ENCODE results near the gene MPHOSPH9. TPM values are rescaled to one million over a fixed set of nuclear protein-coding genes. Genes with fewer than 3 reads are reported as not detected.

The MPHOSPH9 gene
- polyA plus RNA-seq, 1 donor (not counting 4 experiments of a cell fraction or from before 2014, with no cell fraction given) = 10.7 TPM

- no peak for DNase-seq (ENCODE audit: low read depth, low spot score)
- H3K27ac ChIP-seq (ENCODE audit: control insufficient read depth, insufficient read depth, low read length) = no peak overlapping the region
- no peak overlapping the region for H2AFZ ChIP-seq (ENCODE audit: control insufficient read depth, low read length)
- no peaks in the 10 kb centered on the region for H3K36me3 ChIP-seq (ENCODE audit: control insufficient read depth in 2 of 2, extremely low read depth in 1 of 2, insufficient read depth in 2 of 2, low read length in 2 of 2)
- TF ChIP-seq CTCF (optimal IDR thresholded peaks at IDR 0.05 in 1 of 3, IDR thresholded peaks at IDR 0.05 in 1 of 3, conservative IDR thresholded peaks at IDR 0.05 in 1 of 3; ENCODE audit: extremely low read depth in 1 of 3, insufficient read depth in 2 of 3, low read length in 3 of 3) (no peak), EZH2 (IDR thresholded peaks at IDR 0.05; ENCODE audit: low read length) (no peak)
- H3K9ac ChIP-seq (ENCODE audit: control insufficient read depth, extremely low read depth, insufficient read depth, low read length) = no peak overlapping the region
- no peak overlapping the region for H3K4me2 ChIP-seq (ENCODE audit: control insufficient read depth, extremely low read depth, insufficient read depth, low read depth, low read length)
- dilution Hi-C loops (cut with MboI; ENCODE audit: extremely low pct_ligation_motif_present, low sequenced_read_pairs) = no loop called here
- H3K79me2 ChIP-seq (ENCODE audit: control insufficient read depth, insufficient read depth, low read length) = no peaks in the 10 kb centered on the region
- FAIRE-seq = no peak
- no peaks in the 10 kb centered on the region for H4K20me1 ChIP-seq (ENCODE audit: control insufficient read depth, extremely low read depth, insufficient read depth, low read length)
- H3K4me1 ChIP-seq (ENCODE audit: control insufficient read depth, extremely low read depth, insufficient read depth, low read length) = no peaks in the 10 kb centered on the region
- H3K4me3 ChIP-seq (ENCODE audit: control insufficient read depth in 2 of 3, extremely low read depth in 1 of 3, insufficient read depth in 2 of 3, low read depth in 1 of 3, low read length in 3 of 3) = no peak overlapping the region
- H3K27me3 ChIP-seq (ENCODE audit: control insufficient read depth, extremely low read depth, insufficient read depth, low read length) = no peaks in the 10 kb centered on the region
- no peaks in the 10 kb centered on the region for H3K9me3 ChIP-seq (ENCODE audit: control insufficient read depth, low read depth, low read length)
- no peaks in the 10 kb centered on the region for H3K9me1 ChIP-seq (ENCODE audit: control insufficient read depth, extremely low read depth, insufficient read depth, low read length)
Measured at GRCh38 chr12:123280971-123281370, 48.0 kb upstream of the MPHOSPH9 start.

GRCh38 chr12:123278101-123278627, 45.2 kb upstream of the MPHOSPH9 start:
- no peak overlapping the region for H3K4me2 ChIP-seq (ENCODE audit: control insufficient read depth, extremely low read depth, insufficient read depth, low read depth, low read length)
- H3K4me1 ChIP-seq (ENCODE audit: control insufficient read depth, extremely low read depth, insufficient read depth, low read length) = no peaks in the 10 kb centered on the region
- no peak for FAIRE-seq
- no peaks in the 10 kb centered on the region for H3K36me3 ChIP-seq (ENCODE audit: control insufficient read depth in 2 of 2, extremely low read depth in 1 of 2, insufficient read depth in 2 of 2, low read length in 2 of 2)
- H3K9me3 ChIP-seq (ENCODE audit: control insufficient read depth, low read depth, low read length) = no peaks in the 10 kb centered on the region
- H3K9me1 ChIP-seq (ENCODE audit: control insufficient read depth, extremely low read depth, insufficient read depth, low read length) = no peaks in the 10 kb centered on the region
- no peak for DNase-seq (ENCODE audit: low read depth, low spot score)
- no peaks in the 10 kb centered on the region for H3K79me2 ChIP-seq (ENCODE audit: control insufficient read depth, insufficient read depth, low read length)
- H3K4me3 ChIP-seq (ENCODE audit: control insufficient read depth in 2 of 3, extremely low read depth in 1 of 3, insufficient read depth in 2 of 3, low read depth in 1 of 3, low read length in 3 of 3) = no peak overlapping the region
- TF ChIP-seq EZH2 (IDR thresholded peaks at IDR 0.05; ENCODE audit: low read length) (no peak), CTCF (optimal IDR thresholded peaks at IDR 0.05 in 1 of 3, IDR thresholded peaks at IDR 0.05 in 1 of 3, conservative IDR thresholded peaks at IDR 0.05 in 1 of 3; ENCODE audit: extremely low read depth in 1 of 3, insufficient read depth in 2 of 3, low read length in 3 of 3) (no peak)
- no peak overlapping the region for H2AFZ ChIP-seq (ENCODE audit: control insufficient read depth, low read length)
- dilution Hi-C loops (cut with MboI; ENCODE audit: extremely low pct_ligation_motif_present, low sequenced_read_pairs) = no loop called here
- no peaks in the 10 kb centered on the region for H3K27me3 ChIP-seq (ENCODE audit: control insufficient read depth, extremely low read depth, insufficient read depth, low read length)
- no peaks in the 10 kb centered on the region for H4K20me1 ChIP-seq (ENCODE audit: control insufficient read depth, extremely low read depth, insufficient read depth, low read length)
- H3K9ac ChIP-seq (ENCODE audit: control insufficient read depth, extremely low read depth, insufficient read depth, low read length) = no peak overlapping the region
- H3K27ac ChIP-seq (ENCODE audit: control insufficient read depth, insufficient read depth, low read length) = no peak overlapping the region
